Aorta (tissue), 5 donors: ENCODE results near the gene NAA80. TPM values are rescaled to one million over a fixed set of nuclear protein-coding genes. Genes with fewer than 3 reads are reported as not detected.
A peak's percentile ranks its signal among the peaks of the same experiment; 100 is the strongest.
"Not testable (repeated sequence)": the region's sequence is repeated elsewhere in the genome, so short reads cannot be mapped to it uniquely, and the experiment has no call there.

Source experiments
- ATAC-seq: fragments of 200-7000 bp; cut with Tn5 transposase; one replicate; pipeline ENCODE4 v1.9.1; 2022; ENCODE audit warnings: moderate library complexity; ENCODE audit not compliant: low FRiP score
- DNase-seq, 2 donors: peaks; one replicate each; pipeline ENCODE4 v3.0.0-alpha.2; 2020
- H3K27ac ChIP-seq, 2 donors: one replicate each; pipeline ENCODE4 v1.5.1; 2013; ENCODE audit warnings: low read length in 2 of 2, mild to moderate bottlenecking in 2 of 2, moderate library complexity in 2 of 2, control low read depth in 1 of 2, inconsistent platforms in 1 of 2, low read depth in 1 of 2
- H3K27me3 ChIP-seq, 2 donors: one replicate each; pipeline ENCODE4 v1.6.1; 2013; ENCODE audit warnings: control low read depth in 1 of 2, low read length in 1 of 2, mild to moderate bottlenecking in 1 of 2, moderate library complexity in 1 of 2; ENCODE audit not compliant: insufficient read depth in 2 of 2, control insufficient read depth in 1 of 2
- H3K36me3 ChIP-seq, 2 donors: one replicate each; pipeline ENCODE4 v1.6.1; 2013; ENCODE audit warnings: control low read depth in 1 of 2, low read length in 1 of 2, mild to moderate bottlenecking in 1 of 2; ENCODE audit not compliant: insufficient read depth in 2 of 2, control insufficient read depth in 1 of 2
- H3K4me1 ChIP-seq, 2 donors: one replicate each; pipeline ENCODE4 v1.6.1; 2013; ENCODE audit warnings: low read length in 2 of 2, control low read depth in 1 of 2, mild to moderate bottlenecking in 1 of 2, moderate library complexity in 1 of 2; ENCODE audit not compliant: insufficient read depth in 2 of 2, control insufficient read depth in 1 of 2
- H3K4me3 ChIP-seq, 2 donors: one replicate each; pipeline ENCODE4 v1.5.1; 2013; ENCODE audit warnings: low read length in 2 of 2, control low read depth in 1 of 2, mild to moderate bottlenecking in 1 of 2
- H3K9me3 ChIP-seq: one replicate; pipeline ENCODE4 v1.6.1; 2013; ENCODE audit warnings: mild to moderate bottlenecking, low read length; ENCODE audit not compliant: control insufficient read depth
- WGBS, 2 donors: extraction: QIAGEN DNeasy Blood & Tissue Kit; methylation state at CpG; one replicate each; pipeline ENCODE4 v1.1.7; 2013; 5-methylcytosine and 5-hydroxymethylcytosine counted together
- intact Hi-C, 2 donors: fragments of 100-400 bp; cut with DNase I; formaldehyde crosslinking; loops; one replicate each; pipeline versions ENCODE4 v1.14.2 to v1.15.0; 2022
- polyA plus RNA-seq, 2 donors: library from polyadenylated mRNA; stranded (reverse); fragments of 200-250 nt; gene quantifications; one replicate each; pipeline ENCODE4 v1.2.3, GENCODE V29; 2013
- total RNA-seq, 2 donors: library from RNA; stranded (reverse); fragmentation: NEBNext Ultra II Directional; extraction: Animal tissue kit (Norgen Biotek cat#: 25700); gene quantifications; one replicate each; pipeline ENCODE4 v1.2.1, GENCODE V29; 2021
- donor health status: healthy with polysubstance abuse.
- donor health status: Bipolar disorder and iron deficiency.
- donor health status: DM: no; HTN: no; CAD: no.
- donor health status: DM: no; HTN: no; CAD: no.
- donor health status: DM: yes; HTN: yes; CAD: no.

Gene NAA80
- total and polyA plus RNA-seq, 4 donors = 2.8 to 16.9 (median 11.8) TPM

DNA sequence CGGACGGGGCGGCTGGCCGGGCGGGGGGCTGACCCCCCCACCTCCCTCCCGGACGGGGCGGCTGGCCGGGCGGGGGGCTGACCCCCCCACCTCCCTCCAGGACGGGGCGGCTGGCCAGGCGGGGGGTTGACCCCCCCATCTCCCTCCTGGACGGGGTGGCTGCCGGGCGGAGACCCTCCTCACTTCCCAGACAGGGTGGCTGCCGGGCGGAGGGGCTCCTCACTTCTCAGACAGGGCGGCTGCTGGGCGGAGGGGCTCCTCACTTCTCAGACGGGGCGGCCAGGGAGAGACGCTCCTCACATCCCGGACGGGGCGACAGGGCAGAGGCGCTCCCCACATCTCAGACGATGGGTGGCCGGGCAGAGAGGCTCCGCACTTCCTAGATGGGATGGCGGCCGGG is 12.8 kb upstream of the NAA80 start:
- H3K4me3 ChIP-seq, intact Hi-C loops, ATAC-seq, H3K27me3 ChIP-seq, H3K9me3 ChIP-seq, H3K27ac ChIP-seq, H3K36me3 ChIP-seq, H3K4me1 ChIP-seq: not testable (repeated sequence)
- whole genome bisulfite sequencing, 2 donors = 86 to 87% methylated on average over 13 to 32 of the region's 32 CpGs
- DNase-seq = peak in 1 of 2 donors; percentile 42

DNA sequence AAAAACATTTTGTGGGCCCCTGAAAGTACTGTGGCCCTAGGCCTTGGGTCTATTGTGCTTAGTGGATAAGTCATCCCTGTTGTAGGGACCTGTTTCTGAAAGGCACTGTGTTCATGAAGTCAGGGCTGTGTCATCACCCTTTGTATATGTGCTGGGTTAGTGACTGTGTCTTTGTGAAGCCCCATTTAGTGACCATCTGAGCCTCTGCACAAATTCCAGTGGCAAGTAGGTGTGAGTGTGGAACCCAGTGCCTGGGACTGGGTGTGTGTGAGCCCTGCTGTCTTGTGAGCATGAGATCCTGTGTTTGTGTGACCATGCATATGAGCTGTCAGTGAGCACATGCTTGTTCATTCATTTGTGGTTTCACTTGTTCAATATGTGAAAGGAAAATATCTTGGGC is 5.4 kb upstream of the NAA80 start:
- no peaks in the 10 kb centered on the region for H3K9me3 ChIP-seq
- ATAC-seq (no peak), DNase-seq (no peak)
- intact Hi-C loops = no loop called here
- H3K36me3 ChIP-seq = no peaks in the 10 kb centered on the region
- H3K27ac ChIP-seq = no peak overlapping the region
- H3K27me3 ChIP-seq = no peaks in the 10 kb centered on the region
- H3K4me1 ChIP-seq = no peaks in the 10 kb centered on the region
- no peak overlapping the region for H3K4me3 ChIP-seq

DNA sequence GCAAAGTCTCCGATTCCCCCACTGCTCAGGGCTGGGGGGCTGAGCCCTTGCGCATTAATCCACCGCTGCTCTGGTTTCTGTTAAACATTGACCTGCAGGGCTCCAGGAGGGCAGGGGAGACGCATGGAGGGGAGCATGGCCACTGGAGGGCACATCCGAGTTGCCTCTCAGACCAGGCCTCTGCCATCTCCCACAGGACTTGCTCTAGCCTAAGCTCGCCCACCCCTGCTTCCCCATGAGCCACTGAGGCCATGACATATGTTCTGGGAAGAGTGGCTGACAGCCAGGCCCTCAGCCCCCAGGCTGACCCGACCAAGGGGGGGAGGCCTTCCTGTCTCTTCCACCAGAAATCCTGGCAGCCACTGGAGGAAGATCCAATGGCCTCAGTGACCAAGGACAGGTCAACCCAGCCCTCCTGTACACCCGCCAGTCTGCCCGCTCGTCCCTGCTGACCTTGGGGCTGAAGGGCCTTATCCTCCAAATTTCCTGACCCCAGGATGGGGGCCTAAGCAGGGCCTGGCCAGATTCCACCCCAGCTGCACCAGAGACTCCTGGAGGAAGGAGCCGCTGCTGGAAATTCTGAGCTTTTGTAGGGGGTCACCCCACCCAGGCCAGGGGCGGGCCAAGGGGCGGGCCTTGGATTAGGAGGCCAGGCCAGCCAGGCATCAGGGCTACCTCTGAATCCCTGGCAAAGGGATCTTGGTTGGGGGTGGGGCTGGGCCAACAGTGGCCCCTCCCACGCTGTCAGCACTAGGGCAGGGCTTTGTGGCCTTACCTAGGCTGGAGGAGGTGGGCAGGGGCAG is 4.0 kb upstream of the NAA80 start, which contains the start of gene HYAL1:
Gene HYAL1, minus strand, starts transcription at position 562 of the 803 bp plus-strand sequence. CDS start 618 bp downstream, outside the sequence.
- Histone ChIP-seq H3K27ac (no peak within 1 kb of the TSS), H3K36me3 (no peaks in the 10 kb centered on the region), H3K27me3 (no peaks in the 10 kb centered on the region), H3K9me3 (no peaks in the 10 kb centered on the region), H3K4me1 (no peaks in the 10 kb centered on the region), H3K4me3 (no peak within 1 kb of the TSS)
- peak; percentile 57 to 83 for DNase-seq
- intact Hi-C loops = no loop called here
- ATAC-seq = peak; percentile 28
- WGBS, 2 donors = 68 to 71% methylated on average over 14 of the region's 14 CpGs

DNA sequence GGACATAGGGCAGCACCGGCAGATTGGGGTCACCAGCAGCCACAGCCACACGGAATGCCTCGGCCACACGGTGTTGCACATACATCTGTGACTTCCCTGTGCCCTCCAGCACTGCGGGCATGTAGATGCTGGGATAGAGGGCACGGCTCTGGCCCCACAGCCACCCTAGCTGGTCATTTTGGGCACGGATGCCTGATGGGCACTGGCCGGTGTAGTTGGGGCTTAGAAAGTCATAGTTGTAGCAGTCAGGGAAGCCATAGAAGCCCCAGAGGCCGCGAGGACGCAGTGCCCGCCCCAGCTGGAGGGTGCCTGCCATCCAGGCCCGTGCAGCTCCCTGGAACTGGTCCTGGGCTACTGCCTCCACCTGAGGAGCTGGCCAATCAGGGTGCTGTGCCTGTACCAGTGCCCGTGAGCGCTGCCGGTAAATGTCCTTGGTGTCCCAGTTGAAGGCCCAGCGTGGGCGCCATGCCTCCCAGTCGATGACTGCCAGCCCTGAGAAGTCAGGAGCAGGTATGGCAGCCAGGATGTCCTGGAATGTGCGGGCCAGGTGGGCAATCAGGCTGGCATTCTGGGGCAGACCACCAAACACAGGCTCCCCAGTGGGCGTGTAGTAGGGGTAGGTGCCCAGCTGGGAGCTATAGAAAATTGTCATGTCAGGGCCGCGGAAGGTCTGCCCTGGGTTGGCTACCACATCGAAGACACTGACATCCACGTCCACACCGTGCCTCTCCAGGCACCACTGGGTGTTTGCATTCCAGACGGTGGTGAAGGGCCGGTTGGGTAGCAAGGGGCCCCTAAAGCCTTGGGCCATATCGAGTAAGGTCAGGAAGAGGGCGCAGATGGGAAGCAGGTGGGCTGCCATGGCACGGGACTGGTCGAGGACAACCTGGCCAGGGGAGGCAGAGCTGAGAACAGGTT is 3.1 kb upstream of the NAA80 start:
- intact Hi-C loops = no loop called here
- Histone ChIP-seq H3K27me3 (no peaks in the 10 kb centered on the region), H3K4me1 (no peaks in the 10 kb centered on the region), H3K9me3 (no peaks in the 10 kb centered on the region), H3K4me3 (no peak overlapping the region), H3K27ac (no peak overlapping the region), H3K36me3 (no peaks in the 10 kb centered on the region)
- ATAC-seq = no peak
- 86 to 89% methylated on average over 32 of the region's 32 CpGs for WGBS, 2 donors
- DNase-seq = peak in 1 of 2 donors; percentile 48

DNA sequence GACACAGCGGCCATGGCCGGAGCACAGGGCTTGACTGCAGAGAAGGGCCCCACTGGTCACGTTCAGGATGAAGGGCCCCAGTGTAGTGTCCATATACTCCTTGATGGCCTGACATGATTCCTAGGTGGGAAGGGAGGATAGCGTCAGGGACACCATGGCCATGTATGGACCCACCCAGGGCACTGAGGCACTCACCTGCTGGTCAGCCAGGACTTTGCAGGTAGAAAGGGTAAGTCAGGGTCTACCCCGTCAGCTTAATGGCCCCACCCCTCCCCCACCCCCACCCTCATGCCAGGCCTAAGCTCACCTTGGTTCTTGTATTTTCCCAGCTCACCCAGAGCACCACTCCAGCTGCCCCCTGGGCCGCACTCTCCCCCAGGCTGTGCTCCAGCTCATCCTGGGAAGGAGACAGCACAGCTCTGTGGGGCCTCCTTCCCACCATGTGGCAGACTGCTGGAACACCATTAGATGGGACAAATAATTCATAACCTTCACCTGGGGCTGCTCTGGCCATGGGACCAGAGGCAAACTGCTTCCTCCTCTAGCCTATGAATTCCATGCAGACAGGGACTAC is 1.6 kb upstream of the NAA80 start:
- WGBS, 2 donors = 86% methylated on average over 6 of the region's 6 CpGs
- Histone ChIP-seq H3K4me1 (no peaks in the 10 kb centered on the region), H3K27me3 (no peaks in the 10 kb centered on the region), H3K9me3 (no peaks in the 10 kb centered on the region), H3K4me3 (no peak overlapping the region), H3K27ac (no peak overlapping the region), H3K36me3 (no peaks in the 10 kb centered on the region)
- no peak for DNase-seq
- intact Hi-C loops = no loop called here
- ATAC-seq = no peak

GRCh38 chr3:50299929-50300680 is 900 bp upstream of the NAA80 start:
- intact Hi-C loops = no loop called here
- H3K36me3 ChIP-seq = no peaks in the 10 kb centered on the region
- H3K4me3 ChIP-seq = peak overlapping the region in 1 of 2 donors; percentile 39
- no peaks in the 10 kb centered on the region for H3K9me3 ChIP-seq
- peak overlapping the region; percentile 53 to 59 for H3K27ac ChIP-seq
- no peaks in the 10 kb centered on the region for H3K27me3 ChIP-seq
- peak in 1 of 2 donors; percentile 71 for DNase-seq
- WGBS, 2 donors = 38 to 44% methylated on average over 12 of the region's 12 CpGs
- ATAC-seq = no peak
- H3K4me1 ChIP-seq = no peaks in the 10 kb centered on the region

DNA sequence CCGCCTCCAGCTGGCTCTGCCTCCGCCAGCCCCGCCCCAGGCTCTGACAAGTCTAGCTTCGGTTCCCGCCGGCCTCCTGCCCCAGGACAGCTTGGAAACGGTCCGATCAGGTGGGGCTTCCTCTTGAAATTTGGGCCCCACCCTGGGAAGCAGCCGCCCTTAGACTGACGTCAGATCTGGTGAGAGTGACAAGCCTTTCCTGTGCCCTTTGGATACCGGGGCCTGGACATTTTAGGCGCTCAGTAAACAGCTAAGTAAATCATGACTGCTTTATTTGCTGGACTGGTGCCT is 378 bp upstream of the NAA80 start:
- Histone ChIP-seq H3K9me3 (no peaks in the 10 kb centered on the region), H3K36me3 (no peaks in the 10 kb centered on the region), H3K27ac (peak overlapping the region; percentile 53 to 59), H3K27me3 (no peaks in the 10 kb centered on the region), H3K4me1 (no peaks in the 10 kb centered on the region), H3K4me3 (peak overlapping the region in 1 of 2 donors; percentile 39)
- ATAC-seq = no peak
- no peak for DNase-seq
- intact Hi-C loops = no loop called here
- WGBS, 2 donors = 1% methylated on average over 12 of the region's 12 CpGs
